Right ventricle myocardium inferior (tissue), 1 donor: ENCODE results near the gene AP2B1. TPM values are rescaled to one million over a fixed set of nuclear protein-coding genes. Genes with fewer than 3 reads are reported as not detected.

Source experiments
- ATAC-seq: fragments of 200-7000 bp; cut with Tn5 transposase; one replicate; pipeline ENCODE4 v1.9.1; 2020; ENCODE audit warnings: mild to moderate bottlenecking, moderate library complexity
- DNase-seq: peaks from one replicate; pipeline ENCODE4 v3.0.0; 2021; ENCODE audit errors: missing footprints
- intact Hi-C: fragments of 100-400 bp; cut with DNase I; formaldehyde crosslinking; loops from one replicate; pipeline ENCODE4 v1.11.0; 2022
- total RNA-seq: library from RNA; stranded (reverse); fragmentation: NEBNext Ultra II Directional; extraction: Animal tissue kit (Norgen Biotek cat#: 25700); gene quantifications from one replicate; pipeline ENCODE4 v1.2.1, GENCODE V29; 2021
- donor health status: DM: no; HTN: yes; CAD: no; lungs with severe emphysema.

The AP2B1 gene
- total RNA-seq, 1 donor from 2014 or later = 117 TPM

DNA sequence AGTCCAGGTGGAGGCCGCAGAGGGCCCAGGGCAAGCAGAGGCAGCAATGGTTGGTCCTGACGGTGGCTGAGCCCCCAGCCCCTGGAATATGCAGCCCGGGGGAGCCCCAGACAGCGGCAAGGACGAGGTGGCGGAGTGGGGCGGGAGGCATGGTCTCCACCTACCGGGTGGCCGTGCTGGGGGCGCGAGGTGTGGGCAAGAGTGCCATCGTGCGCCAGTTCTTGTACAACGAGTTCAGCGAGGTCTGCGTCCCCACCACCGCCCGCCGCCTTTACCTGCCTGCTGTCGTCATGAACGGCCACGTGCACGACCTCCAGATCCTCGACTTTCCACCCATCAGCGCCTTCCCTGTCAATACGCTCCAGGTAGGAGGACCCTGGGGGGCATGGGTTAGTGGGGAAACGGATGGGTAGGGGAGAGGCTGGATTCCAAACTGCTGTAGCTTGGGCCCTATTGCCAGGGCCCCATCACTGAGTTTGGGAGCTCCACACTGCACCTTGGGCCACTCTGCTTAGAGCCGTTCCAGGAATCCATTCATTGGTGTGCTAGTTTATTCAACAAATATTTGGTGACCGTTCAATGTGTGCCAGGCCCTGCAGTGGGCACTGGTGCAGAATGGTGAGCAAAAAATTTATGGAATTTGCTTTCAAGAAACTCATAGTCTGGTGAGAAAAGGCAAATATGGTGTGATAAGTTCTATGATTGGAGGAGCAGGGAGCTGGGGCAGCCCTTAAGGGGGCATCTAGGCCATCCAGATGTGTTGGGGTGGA lies 148.1 kb downstream of the AP2B1 start:
- ATAC-seq (no peak), DNase-seq (no peak)
- intact Hi-C loops = no loop called here

DNA sequence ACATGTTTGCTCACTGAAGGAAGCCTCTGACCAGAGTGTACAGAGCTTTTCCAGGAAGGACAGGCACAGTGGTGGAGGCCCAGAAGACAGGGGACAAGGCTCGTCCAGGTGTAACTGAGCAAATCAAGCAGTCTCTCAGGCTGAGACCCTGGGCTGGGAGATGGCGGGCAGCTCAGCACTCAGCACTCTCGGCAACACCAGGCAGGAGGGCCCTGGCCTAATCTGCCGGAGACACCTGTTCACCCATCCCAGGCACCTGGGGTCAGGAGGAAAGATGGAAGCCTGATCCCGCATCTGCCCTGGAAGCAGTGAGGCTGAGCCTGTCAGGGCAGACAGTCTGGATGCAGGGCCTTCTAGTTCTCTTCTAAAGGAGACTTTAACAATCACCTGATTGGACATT lies 149.1 kb downstream of the AP2B1 start:
- no peak for ATAC-seq
- intact Hi-C loops = no loop called here
- no peak for DNase-seq

DNA sequence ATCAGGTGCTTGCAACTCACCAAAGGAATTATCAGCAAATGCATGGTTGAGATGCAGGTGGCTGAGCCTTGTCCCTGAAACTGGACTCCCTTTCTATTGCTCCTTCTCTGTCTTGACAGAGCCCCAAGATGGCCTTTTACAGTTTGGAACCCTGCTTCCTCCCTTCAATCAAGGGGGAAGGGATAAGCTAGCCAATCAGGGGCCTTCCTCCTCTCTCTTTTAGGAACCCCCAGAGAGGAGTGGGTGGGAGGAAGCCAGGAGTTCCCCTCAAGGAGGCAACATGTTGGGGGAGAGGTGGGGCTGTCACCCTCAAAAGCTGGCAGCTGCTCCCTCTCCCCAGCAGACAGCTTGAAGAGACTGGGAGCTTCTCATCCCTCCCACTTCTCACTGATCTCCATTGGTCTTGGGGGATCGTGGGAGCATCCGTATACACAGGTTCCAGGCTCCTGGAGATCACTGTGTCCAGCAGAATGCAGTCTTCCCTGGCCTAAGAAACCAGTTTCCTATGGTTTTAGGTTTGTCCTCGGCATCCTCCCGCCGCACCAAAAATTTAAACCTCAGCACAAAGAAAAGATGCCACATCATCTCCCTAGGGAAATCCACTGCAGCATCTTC lies 151.5 kb downstream of the AP2B1 start:
- DNase-seq = no peak
- no peak for ATAC-seq

DNA sequence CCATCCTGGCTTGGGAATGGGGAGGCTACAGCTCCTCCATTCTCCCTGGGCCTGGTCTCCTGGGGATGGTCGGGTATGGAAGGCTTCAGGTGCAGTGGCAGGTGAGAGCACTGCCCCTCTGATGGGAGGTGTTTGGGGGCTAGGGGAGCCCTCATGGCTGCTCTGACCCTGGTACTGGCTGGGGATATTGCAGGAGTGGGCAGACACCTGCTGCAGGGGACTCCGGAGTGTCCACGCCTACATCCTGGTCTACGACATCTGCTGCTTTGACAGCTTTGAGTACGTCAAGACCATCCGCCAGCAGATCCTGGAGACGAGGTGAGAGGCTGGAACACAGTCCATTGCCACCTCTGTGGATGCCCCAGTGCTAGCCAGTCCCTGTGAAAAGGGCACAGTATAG lies 153.1 kb downstream of the AP2B1 start:
- intact Hi-C loops = no loop called here
- ATAC-seq (no peak), DNase-seq (no peak)

More for the DNA sequence above, 151.5 kb downstream of the AP2B1 start:
- intact Hi-C loops = no loop called here

DNA sequence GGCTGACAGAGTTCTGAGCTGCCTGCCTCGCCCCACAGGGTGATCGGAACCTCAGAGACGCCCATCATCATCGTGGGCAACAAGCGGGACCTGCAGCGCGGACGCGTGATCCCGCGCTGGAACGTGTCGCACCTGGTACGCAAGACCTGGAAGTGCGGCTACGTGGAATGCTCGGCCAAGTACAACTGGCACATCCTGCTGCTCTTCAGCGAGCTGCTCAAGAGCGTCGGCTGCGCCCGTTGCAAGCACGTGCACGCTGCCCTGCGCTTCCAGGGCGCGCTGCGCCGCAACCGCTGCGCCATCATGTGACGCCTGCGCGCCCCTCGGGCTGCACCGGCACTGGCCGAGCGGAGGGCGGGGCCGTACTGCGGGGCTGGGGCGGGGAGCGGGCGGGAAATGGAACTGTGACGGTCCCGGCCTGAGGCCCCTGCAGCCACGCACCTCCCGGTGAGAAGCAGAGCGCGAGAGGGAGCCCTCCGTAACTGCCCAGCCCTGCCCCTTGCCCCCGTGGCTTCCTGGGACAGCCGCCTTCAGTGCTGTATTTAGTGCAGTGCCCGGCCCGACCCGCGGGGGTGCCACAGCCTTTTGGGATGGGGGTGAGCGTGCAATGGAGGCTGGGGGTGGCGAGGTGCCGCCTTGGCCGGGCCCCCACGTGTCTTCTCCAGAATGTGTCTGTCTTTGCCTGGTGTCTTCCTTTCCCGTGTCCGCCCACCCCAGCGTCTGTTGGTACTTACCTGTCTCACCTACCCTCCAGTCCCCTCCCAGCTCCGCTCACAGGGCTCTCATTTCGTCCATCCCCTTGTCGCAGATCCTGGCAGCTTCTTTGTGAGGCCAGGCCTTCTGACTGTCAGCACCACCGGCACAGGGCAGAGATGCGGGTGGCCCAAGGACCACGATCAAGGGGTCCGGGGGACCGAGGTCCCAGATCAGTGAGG lies 154.1 kb downstream of the AP2B1 start:
- no peak for DNase-seq
- ATAC-seq = peak; percentile 16
- intact Hi-C loops = no loop called here

DNA sequence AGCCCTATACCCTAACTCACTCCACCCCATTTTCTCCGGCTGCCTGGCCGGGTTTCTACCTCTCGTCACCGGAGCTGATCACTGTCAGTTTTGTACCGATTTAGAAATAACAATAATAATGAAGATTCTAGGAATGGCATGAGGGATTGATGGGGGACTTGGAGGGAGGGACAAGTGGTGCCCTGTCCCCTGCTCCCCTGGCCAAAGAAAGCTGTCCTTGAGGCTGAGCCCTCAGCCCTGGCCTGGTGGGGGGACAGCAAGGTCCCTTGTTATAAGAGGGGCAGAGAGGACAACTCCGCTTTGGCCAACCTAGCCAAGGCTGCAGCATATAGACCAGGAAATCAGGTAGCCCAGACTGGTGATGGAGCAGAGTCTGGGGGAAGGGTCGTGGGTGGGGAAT lies 155.4 kb downstream of the AP2B1 start:
- DNase-seq (no peak), ATAC-seq (no peak)
- intact Hi-C loops = no loop called here

DNA sequence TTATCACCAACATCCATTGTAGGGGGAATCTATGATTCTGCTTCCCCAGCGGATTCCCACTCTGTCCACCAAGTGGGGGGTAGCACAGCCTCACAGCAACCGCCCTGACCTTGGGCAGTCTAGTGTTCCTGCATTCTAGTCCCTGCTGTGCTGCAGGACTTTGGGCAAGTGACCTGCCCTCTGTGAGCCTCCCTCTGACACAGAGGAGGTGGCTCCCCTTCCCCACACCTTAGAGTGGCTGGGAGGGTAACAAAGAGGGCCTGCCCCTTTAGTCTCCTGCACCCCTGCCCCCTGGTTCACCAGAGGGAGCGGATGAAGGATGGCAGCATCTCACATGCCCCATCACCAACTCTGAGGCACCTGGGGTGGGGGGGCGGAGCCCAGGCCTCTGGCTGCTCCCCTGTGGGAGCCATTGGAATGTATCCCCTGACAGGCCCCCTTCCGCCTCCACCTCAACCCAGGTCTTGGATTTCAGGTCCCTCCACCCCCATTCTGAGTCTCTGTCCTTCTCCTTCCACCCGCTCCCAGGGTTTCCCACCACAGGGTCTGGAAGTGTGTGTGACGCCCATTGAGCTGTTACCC lies 155.9 kb downstream of the AP2B1 start:
- ATAC-seq (no peak), DNase-seq (no peak)
- intact Hi-C loops = no loop called here

DNA sequence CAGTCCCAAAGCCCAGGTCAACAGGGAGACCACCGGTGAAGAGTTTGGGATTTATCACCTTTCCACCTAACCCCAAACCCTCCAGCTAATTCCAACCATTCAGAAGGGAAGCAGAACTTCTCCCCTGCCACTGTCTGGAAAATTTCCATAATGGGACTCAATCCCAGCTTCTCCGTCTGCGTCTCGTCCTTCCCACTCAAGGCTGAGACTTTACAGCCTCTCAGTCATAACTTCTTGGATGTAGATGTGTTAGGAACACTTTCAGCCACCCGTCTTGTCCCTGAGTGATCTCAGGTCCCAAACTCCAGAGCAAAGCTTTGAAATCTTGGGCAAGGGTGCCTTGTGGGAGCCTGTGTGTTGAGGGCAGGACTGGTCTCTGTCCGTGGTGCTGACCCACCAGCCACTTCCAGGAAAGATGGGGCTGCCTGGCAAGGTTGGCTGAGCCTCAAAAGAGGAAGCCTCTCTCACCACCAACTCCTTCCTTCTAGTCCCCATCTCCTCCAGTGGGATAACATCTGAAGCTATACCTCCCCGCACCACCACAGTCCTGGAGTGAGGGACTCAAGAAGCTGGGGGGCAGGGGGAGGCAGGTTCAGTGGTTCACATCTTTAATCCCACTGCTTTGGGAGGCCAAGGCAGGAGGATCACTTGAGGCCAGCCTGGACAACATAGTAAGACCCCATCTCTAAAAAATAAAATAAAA lies 156.7 kb downstream of the AP2B1 start:
- ATAC-seq (no peak), DNase-seq (peak; percentile 56)
- intact Hi-C loops = no loop called here

DNA sequence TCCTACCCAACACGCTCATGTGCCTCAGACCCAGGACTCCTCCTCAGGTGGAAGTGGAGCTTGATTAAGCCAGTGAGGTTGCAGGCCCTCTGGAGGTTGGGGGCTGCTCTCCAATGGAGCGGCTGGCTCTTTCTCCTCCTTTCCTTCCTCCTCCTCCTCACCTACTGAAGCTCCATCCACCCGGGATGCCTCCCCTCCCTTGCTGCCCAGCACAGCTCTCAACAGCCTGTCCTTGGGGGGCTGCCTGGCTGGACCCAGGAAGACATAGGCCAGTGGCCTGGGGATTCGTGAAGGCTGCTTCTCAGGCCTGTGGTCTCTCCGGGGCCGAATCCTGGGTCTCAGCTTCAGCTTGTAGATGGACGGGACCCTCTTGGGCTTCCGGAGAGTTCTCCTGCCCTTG lies 157.7 kb downstream of the AP2B1 start:
- peak; percentile 56 for DNase-seq
- intact Hi-C loops = loop anchor here (5.0 kb wide), 1 partner anchor 433 kb away; no protein-coding TSS in a partner anchor
- no peak for ATAC-seq

DNA sequence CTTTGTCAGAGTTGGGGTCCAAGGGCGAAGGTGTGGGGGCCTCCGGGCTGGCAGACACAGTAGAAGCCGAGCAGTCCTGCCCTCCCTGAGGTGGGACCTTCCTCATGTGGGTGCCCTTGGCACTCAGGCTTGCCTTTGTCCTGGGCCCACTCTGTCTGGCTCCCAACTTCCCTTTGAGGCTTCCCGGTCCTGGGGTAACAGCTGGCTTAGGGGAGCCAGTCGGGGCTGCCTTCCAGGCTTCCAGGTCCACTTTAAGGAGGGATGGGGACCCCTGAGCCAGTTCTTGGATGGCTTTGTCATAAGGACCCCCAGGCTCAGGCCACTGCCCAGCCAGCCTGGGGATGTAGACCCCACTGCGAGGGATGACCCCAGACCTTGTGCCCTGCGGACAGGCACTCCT lies 158.1 kb downstream of the AP2B1 start:
- peak; percentile 31 for DNase-seq
- intact Hi-C loops = loop anchor here (5.0 kb wide), 1 partner anchor 433 kb away; no protein-coding TSS in a partner anchor
- ATAC-seq = no peak

DNA sequence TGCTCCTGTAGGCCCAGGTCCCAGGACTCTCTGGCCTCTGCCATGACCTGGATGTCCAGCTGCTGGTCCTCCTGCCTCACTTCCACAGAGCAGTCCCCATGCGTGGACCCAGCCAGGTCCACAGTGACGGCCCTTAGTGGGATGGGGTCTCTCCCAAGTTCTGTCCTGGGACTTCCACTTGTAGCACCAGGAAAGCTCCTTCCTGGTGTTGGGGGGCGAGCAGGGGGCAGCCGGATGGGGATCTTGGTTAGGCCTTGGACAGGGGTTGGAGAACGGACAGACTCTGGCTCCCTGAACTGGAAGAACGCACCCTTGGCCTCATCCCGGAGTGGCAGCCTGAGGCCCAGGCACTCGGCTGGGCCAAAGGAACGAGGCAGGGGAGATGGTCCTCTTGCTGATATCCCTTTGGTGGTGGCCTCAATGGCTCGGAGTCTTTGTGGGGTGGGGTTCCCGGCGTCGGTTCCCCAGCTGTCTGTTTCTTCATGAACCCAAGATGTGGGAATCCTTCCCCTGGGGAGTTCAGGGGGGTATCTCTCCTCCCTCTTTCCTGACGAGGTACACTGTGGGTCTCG lies 158.7 kb downstream of the AP2B1 start:
- DNase-seq = peak; percentile 39
- intact Hi-C loops = loop anchor here (2.0 to 5.0 kb wide), 2 partner anchors 131 to 434 kb away; no protein-coding TSS in a partner anchor
- ATAC-seq = no peak

DNA sequence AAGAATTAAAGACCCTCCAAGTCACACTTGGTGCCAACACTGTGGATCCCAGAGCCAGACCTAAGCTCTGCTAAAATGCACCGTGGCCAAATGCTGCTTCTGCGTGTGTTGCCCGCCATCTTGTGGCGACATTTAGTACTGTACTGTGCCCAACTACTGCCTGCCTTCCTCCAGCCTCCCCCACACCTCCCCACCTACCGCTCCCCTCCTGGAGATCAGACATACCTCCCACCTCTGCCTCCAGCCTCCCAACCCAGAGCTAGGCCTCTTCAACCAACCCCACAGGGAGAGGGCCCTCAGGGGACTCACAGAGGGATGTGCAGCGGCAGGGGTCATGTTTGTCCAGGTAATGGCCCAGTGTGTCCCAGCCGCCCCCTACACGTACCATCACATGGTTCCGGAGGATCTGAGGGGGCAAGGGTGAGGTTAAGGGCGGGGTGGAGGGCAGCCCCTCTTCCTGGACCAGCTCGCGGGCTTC lies 160.5 kb downstream of the AP2B1 start:
- peak; percentile 83 for ATAC-seq
- peak; percentile 74 for DNase-seq
- intact Hi-C loops = loop anchor here (2.0 to 5.0 kb wide), 3 partner anchors 87 to 435 kb away; no protein-coding TSS in a partner anchor

DNA sequence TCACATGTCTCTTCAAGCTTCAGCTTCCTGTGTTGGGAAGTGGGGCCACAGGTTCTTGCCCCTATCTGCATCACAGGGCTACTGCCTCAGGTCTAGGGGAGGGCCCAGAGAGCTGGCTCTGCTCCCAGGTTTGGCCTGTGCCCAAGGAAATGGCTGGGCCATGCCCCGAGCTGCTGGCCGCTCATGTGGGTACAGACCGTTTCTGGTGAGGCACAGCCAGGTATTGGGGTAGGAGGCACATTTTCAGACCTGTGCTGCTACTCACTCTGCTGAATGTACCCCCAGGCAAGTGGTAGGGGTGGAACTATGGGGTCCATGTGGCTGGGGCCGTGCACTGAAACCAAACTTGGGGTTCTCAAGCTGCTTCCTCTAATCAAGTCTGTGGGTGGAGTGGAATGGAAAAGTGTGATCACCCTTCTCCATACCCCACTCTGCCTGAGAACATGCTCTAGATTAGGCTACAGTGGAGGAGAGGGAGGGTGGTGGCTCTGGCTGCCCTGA lies 161.3 kb downstream of the AP2B1 start:
- ATAC-seq = peak; percentile 18
- DNase-seq = peak; percentile 28
- intact Hi-C loops = loop anchor here (2.0 to 5.0 kb wide), 2 partner anchors 88 to 436 kb away; no protein-coding TSS in a partner anchor

DNA sequence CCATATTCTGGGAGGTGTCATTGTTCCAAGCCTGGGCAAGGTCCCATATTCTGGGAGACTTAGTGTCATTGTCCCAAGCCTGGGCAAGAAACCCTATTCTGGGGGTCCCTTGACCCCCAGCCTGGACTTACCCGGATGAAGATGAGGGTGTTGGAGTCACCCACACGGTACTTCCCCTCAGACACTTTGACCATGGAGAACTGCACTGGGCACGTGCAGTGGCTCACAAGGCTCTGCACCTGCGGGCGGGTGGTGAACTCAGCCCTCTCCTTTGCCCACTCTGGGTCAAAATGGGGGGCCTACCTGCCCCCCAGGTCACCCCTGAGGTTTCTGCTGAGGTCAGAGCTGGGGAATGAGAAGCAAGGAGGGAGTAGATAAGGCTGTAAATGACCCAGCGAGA lies 161.9 kb downstream of the AP2B1 start:
- ATAC-seq (no peak), DNase-seq (peak; percentile 44)
- intact Hi-C loops = loop anchor here (2.0 to 5.0 kb wide), 2 partner anchors 88 to 437 kb away; no protein-coding TSS in a partner anchor

DNA sequence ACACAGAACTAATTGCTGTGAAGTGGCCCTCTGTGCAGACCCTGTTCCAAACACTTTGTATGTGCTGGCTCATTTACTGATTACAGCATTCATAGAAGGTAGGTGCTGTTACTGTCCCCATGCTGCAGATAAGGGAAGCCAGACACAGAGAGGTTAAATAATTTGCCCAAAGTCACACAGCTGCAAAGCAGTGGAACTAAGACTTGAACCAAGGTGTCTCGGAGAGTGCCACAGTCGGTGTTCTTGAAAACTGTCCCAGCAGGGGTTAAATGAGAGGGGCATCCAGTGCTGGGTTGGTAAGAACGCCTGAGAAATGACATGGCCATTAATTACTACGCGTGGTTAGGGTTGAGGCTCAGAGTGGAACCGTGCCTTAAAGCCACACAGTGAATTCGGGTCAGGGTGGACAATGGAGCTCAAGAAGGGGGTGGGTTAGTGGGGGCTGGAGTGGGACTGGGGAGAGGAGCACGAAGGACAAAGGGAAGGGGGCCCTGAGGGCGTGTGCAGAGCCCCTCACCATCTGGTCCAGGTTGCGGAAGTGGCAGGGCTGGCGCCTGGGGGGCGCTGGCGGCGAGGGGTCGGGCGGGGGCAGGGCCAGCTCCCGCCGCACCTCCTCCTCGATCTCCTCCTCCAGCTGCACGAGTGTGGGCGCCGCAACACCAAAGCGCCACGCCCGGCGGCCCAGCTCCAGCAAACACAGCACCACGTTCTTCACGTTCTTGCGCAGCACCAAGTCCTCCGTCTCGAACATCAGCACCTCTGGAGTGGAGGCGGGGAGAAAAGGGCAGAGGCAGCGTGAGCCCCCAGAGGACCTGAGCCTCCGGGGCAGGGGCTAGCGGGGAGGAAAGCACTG lies 162.7 kb downstream of the AP2B1 start:
- ATAC-seq = no peak
- peak; percentile 34 for DNase-seq
- intact Hi-C loops = loop anchor here (2.0 to 5.0 kb wide), 2 partner anchors 89 to 437 kb away; no protein-coding TSS in a partner anchor
